Uterus (tissue), 4 donors: Measurements from ENCODE around the gene DCTD. TPM values are rescaled to one million over a fixed set of nuclear protein-coding genes. Genes with fewer than 3 reads are reported as not detected.

Experiments
- DNase-seq, 2 donors: peaks; one replicate each; pipeline ENCODE4 v3.0.0-alpha.2; 2019 to 2020
- H3K27ac ChIP-seq, 2 donors: fragments of 200-600 bp; sonication (generic); 1 replicate in 1 of 2; 2 replicates in 1 of 2; pipeline ENCODE4 v1.5.1; 2016 to 2018
- H3K27me3 ChIP-seq, 2 donors: fragments of 200-600 bp; sonication (generic); one replicate each; pipeline ENCODE4 v1.5.1; 2018 to 2019; ENCODE audit warnings: control low read depth in 1 of 2
- H3K36me3 ChIP-seq, 2 donors: fragments of 200-600 bp; sonication (generic); one replicate each; pipeline ENCODE4 v1.5.1; 2019; ENCODE audit warnings: control low read depth in 1 of 2
- H3K4me1 ChIP-seq, 2 donors: fragments of 200-600 bp; sonication (generic); one replicate each; pipeline ENCODE4 v1.5.1; 2018 to 2019; ENCODE audit warnings: control low read depth in 1 of 2
- H3K4me3 ChIP-seq, 2 donors: fragments of 200-600 bp; sonication (generic); 1 replicate in 1 of 2; 2 replicates in 1 of 2; pipeline ENCODE4 v1.5.1; 2018 to 2019; ENCODE audit warnings: mild to moderate bottlenecking in 1 of 2
- H3K9me3 ChIP-seq, 2 donors: fragments of 200-600 bp; sonication (generic); one replicate each; pipeline ENCODE4 v1.5.1; 2019; ENCODE audit warnings: control low read depth in 1 of 2
- CTCF ChIP-seq, 4 experiments: fragments of 200-600 bp in 2 of 4; fragments of 450-650 bp in 2 of 4; sonication (generic) in 2 of 4; IDR thresholded peaks; one replicate each; pipeline ENCODE4 v1.5.1; 2016 to 2019; ENCODE audit warnings: antibody characterized with exemption in 4 of 4, mild to moderate bottlenecking in 2 of 4, moderate library complexity in 1 of 4
- POLR2A ChIP-seq, 2 donors: fragments of 450-650 bp; IDR thresholded peaks; one replicate each; pipeline ENCODE4 v1.6.1; 2016; ENCODE audit warnings: antibody characterized with exemption in 2 of 2, mild to moderate bottlenecking in 1 of 2, moderate library complexity in 1 of 2
- intact Hi-C: fragments of 100-400 bp; cut with DNase I; formaldehyde crosslinking; loops from one replicate; pipeline ENCODE4 v1.15.1; 2023; ENCODE audit warnings: low total_unique reads
- total RNA-seq, 4 donors: library from RNA; depleted of rRNA in 3 of 4; stranded (reverse); fragments of >200 nt in 3 of 4; gene quantifications; one replicate each; pipeline versions ENCODE4 v1.1.0 to v1.2.4, GENCODE V29; 2014 to 2023
- donor health status: DM: yes; HTN: yes; CAD: no.

The DCTD gene
- total RNA-seq, 4 donors from 2014 or later: 49.7 to 131 (median 73.4) TPM

GRCh38 chr4:182880387-182881356 lies 36.5 kb downstream of the DCTD start:
- no peak overlapping the region for H3K27ac ChIP-seq
- no peaks in the 10 kb centered on the region for H3K36me3 ChIP-seq
- no peaks in the 10 kb centered on the region for H3K27me3 ChIP-seq
- no peaks in the 10 kb centered on the region for H3K4me1 ChIP-seq
- H3K9me3 ChIP-seq: peaks cover 0 to 4% of the 10 kb centered on the region in 2 donors
- intact Hi-C loops: no loop called here
- TF ChIP-seq POLR2A (IDR thresholded peaks at IDR 0.05) (no peak), CTCF (IDR thresholded peaks at IDR 0.05) (no peak)
- DNase-seq: no peak
- H3K4me3 ChIP-seq: no peak overlapping the region

- TF ChIP-seq POLR2A (IDR thresholded peaks at IDR 0.05): no peak
- H3K4me3 ChIP-seq: no peak overlapping the region
- no peaks in the 10 kb centered on the region for H3K4me1 ChIP-seq
- peaks cover 0 to 4% of the 10 kb centered on the region in 2 donors for H3K9me3 ChIP-seq
- no peak overlapping the region for H3K27ac ChIP-seq
- DNase-seq: no peak
- no peaks in the 10 kb centered on the region for H3K36me3 ChIP-seq
- no peaks in the 10 kb centered on the region for H3K27me3 ChIP-seq
- intact Hi-C loops: no loop called here
Observed at GRCh38 chr4:182879913-182880312, 37.3 kb downstream of the DCTD start.

GRCh38 chr4:182878633-182879495 lies 38.3 kb downstream of the DCTD start:
- Histone ChIP-seq H3K4me3 (no peak overlapping the region), H3K9me3 (peaks cover 0 to 4% of the 10 kb centered on the region in 2 donors), H3K27me3 (no peaks in the 10 kb centered on the region), H3K4me1 (no peaks in the 10 kb centered on the region), H3K27ac (no peak overlapping the region), H3K36me3 (no peaks in the 10 kb centered on the region)
- no peak for TF ChIP-seq CTCF (IDR thresholded peaks at IDR 0.05)
- TF ChIP-seq POLR2A (IDR thresholded peaks at IDR 0.05): no peak
- intact Hi-C loops: no loop called here
- DNase-seq: no peak

- DNase-seq: no peak
- no peak for TF ChIP-seq POLR2A (IDR thresholded peaks at IDR 0.05)
- TF ChIP-seq CTCF (IDR thresholded peaks at IDR 0.05): no peak
- H3K9me3 ChIP-seq: no peaks in the 10 kb centered on the region
- intact Hi-C loops: no loop called here
- H3K4me1 ChIP-seq: no peaks in the 10 kb centered on the region
- H3K27ac ChIP-seq: no peak overlapping the region
- no peak overlapping the region for H3K4me3 ChIP-seq
- no peaks in the 10 kb centered on the region for H3K36me3 ChIP-seq
- H3K27me3 ChIP-seq: no peaks in the 10 kb centered on the region
Observed at GRCh38 chr4:182877326-182877883, 39.8 kb downstream of the DCTD start.

GRCh38 chr4:182876427-182876826 lies 40.8 kb downstream of the DCTD start:
- intact Hi-C loops: no loop called here
- no peak for TF ChIP-seq CTCF (IDR thresholded peaks at IDR 0.05)
- no peak for TF ChIP-seq POLR2A (IDR thresholded peaks at IDR 0.05)
- no peak overlapping the region for H3K27ac ChIP-seq
- no peak for DNase-seq
- H3K4me3 ChIP-seq: no peak overlapping the region
- H3K27me3 ChIP-seq: no peaks in the 10 kb centered on the region
- H3K9me3 ChIP-seq: no peaks in the 10 kb centered on the region
- no peaks in the 10 kb centered on the region for H3K4me1 ChIP-seq
- H3K36me3 ChIP-seq: no peaks in the 10 kb centered on the region
